Muscle layer of duodenum (tissue), 2 donors: ENCODE measurements around the gene TBX6.

Experiments
- H3K27ac ChIP-seq: one replicate; pipeline ENCODE4 v1.7.0; 2013; ENCODE audit warnings: mild to moderate bottlenecking, low read length
- H3K27me3 ChIP-seq: one replicate; pipeline ENCODE4 v1.7.0; 2013; ENCODE audit warnings: low read depth, mild to moderate bottlenecking, control low read depth, low read length
- H3K36me3 ChIP-seq, 2 donors: one replicate each; pipeline ENCODE4 v1.7.0; 2013; ENCODE audit warnings: low read length in 2 of 2, control low read depth in 1 of 2, mild to moderate bottlenecking in 1 of 2; ENCODE audit not compliant: insufficient read depth in 2 of 2, control insufficient read depth in 1 of 2
- H3K4me1 ChIP-seq, 2 donors: one replicate each; pipeline ENCODE4 v1.7.0; 2013; ENCODE audit warnings: low read length in 2 of 2, mild to moderate bottlenecking in 2 of 2, control low read depth in 1 of 2, moderate library complexity in 1 of 2; ENCODE audit not compliant: insufficient read depth in 2 of 2, control insufficient read depth in 1 of 2
- H3K4me3 ChIP-seq, 2 donors: one replicate each; pipeline ENCODE4 v1.7.0; 2013; ENCODE audit warnings: low read length in 2 of 2, low read depth in 1 of 2, mild to moderate bottlenecking in 1 of 2
- H3K9me3 ChIP-seq, 2 donors: one replicate each; pipeline ENCODE4 v1.7.0; 2013; ENCODE audit warnings: low read length in 2 of 2, control low read depth in 1 of 2, mild to moderate bottlenecking in 1 of 2; ENCODE audit not compliant: control insufficient read depth in 1 of 2
- donor health status: healthy.

TBX6 gene

GRCh38 chr16:30084096-30084815 lies 7.5 kb downstream of the TBX6 start:
- H3K4me1 ChIP-seq = no peaks in the 10 kb centered on the region
- H3K27ac ChIP-seq = no peak overlapping the region
- no peaks in the 10 kb centered on the region for H3K9me3 ChIP-seq
- no peak overlapping the region for H3K4me3 ChIP-seq
- H3K36me3 ChIP-seq = peaks cover 39 to 59% of the 10 kb centered on the region in 2 donors
- no peaks in the 10 kb centered on the region for H3K27me3 ChIP-seq

DNA sequence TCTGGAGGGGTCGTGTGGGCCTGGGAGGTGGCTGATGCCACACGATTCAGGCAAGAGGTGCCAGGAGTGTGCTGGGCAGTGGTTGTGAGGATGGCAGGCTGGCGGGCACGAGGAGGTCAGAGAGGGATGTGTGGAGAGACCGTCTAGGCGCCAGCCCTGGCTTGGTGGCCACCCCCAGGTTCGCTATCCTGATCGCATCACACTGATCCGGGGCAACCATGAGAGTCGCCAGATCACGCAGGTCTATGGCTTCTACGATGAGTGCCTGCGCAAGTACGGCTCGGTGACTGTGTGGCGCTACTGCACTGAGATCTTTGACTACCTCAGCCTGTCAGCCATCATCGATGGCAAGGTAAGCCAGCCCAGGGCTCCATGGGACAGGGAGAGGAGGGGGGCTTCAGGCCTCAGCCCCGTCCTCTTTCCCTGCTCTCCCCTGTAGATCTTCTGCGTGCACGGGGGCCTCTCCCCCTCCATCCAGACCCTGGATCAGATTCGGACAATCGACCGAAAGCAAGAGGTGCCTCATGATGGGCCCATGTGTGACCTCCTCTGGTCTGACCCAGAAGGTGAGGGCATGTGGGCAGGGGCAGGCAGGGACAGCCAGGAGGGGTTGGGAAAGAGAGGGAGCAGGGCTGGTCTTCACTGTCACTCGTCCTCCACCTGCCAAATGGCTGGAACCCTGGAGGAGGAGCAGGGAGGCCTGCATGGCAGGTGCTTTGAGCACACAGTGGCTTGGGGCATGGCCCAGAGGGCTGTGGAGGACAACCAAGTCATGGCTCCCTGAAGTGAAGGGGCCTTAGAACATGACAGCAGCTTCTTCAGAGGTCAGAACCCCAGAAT lies 8.3 kb downstream of the TBX6 start:
- no peaks in the 10 kb centered on the region for H3K27me3 ChIP-seq
- H3K9me3 ChIP-seq = no peaks in the 10 kb centered on the region
- peaks cover 0 to 6% of the 10 kb centered on the region in 2 donors for H3K4me1 ChIP-seq
- no peak overlapping the region for H3K27ac ChIP-seq
- H3K36me3 ChIP-seq = peaks cover 44 to 68% of the 10 kb centered on the region in 2 donors
- no peak overlapping the region for H3K4me3 ChIP-seq

- H3K27me3 ChIP-seq = no peaks in the 10 kb centered on the region
- peaks cover 0 to 14% of the 10 kb centered on the region in 2 donors for H3K4me1 ChIP-seq
- no peak overlapping the region for H3K4me3 ChIP-seq
- H3K27ac ChIP-seq = no peak overlapping the region
- peaks cover 50 to 73% of the 10 kb centered on the region in 2 donors for H3K36me3 ChIP-seq
- no peaks in the 10 kb centered on the region for H3K9me3 ChIP-seq
Observed at GRCh38 chr16:30082545-30083090, 9.1 kb downstream of the TBX6 start.

- H3K4me1 ChIP-seq = peaks cover 12 to 33% of the 10 kb centered on the region in 2 donors
- no peak overlapping the region for H3K27ac ChIP-seq
- H3K9me3 ChIP-seq = no peaks in the 10 kb centered on the region
- H3K36me3 ChIP-seq = peaks cover 46 to 62% of the 10 kb centered on the region in 2 donors
- H3K27me3 ChIP-seq = no peaks in the 10 kb centered on the region
- H3K4me3 ChIP-seq = no peak overlapping the region
Observed at GRCh38 chr16:30079480-30079879, 12.2 kb downstream of the TBX6 start.

- no peaks in the 10 kb centered on the region for H3K9me3 ChIP-seq
- H3K27ac ChIP-seq = no peak overlapping the region
- no peaks in the 10 kb centered on the region for H3K27me3 ChIP-seq
- no peak overlapping the region for H3K4me3 ChIP-seq
- H3K4me1 ChIP-seq = peaks cover 12 to 33% of the 10 kb centered on the region in 2 donors
- peaks cover 42 to 55% of the 10 kb centered on the region in 2 donors for H3K36me3 ChIP-seq
Observed at GRCh38 chr16:30078744-30079143, 13.0 kb downstream of the TBX6 start.

DNA sequence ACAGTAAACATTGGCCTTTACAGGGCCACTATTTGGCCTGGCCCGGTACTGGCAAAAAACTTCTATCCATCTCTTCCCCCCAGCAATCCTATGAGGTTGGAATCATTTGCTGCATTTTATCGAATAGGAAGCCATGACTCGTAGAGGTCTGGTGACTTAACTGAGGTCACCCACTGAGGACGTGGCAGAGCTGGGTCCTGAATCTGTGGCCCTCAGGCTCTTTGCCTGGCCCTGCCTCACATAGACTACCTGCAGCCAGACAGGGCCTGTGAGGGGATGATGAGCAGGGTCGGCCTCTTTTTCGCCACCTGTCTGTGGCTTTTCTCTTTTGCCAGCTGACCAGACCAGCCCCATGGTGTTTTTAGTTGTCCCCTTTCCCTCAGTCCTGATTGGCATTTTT lies 14.1 kb downstream of the TBX6 start:
- no peaks in the 10 kb centered on the region for H3K9me3 ChIP-seq
- peaks cover 12 to 33% of the 10 kb centered on the region in 2 donors for H3K4me1 ChIP-seq
- no peak overlapping the region for H3K4me3 ChIP-seq
- no peaks in the 10 kb centered on the region for H3K27me3 ChIP-seq
- H3K27ac ChIP-seq = no peak overlapping the region
- H3K36me3 ChIP-seq = peaks cover 31 to 44% of the 10 kb centered on the region in 2 donors

GRCh38 chr16:30076276-30076791 lies 15.4 kb downstream of the TBX6 start:
- peaks cover 34 to 46% of the 10 kb centered on the region in 2 donors for H3K36me3 ChIP-seq
- H3K4me3 ChIP-seq = peak overlapping the region; percentile 89 to 91
- peaks cover 12 to 33% of the 10 kb centered on the region in 2 donors for H3K4me1 ChIP-seq
- no peaks in the 10 kb centered on the region for H3K27me3 ChIP-seq
- H3K9me3 ChIP-seq = no peaks in the 10 kb centered on the region
- peak overlapping the region; percentile 86 for H3K27ac ChIP-seq

DNA sequence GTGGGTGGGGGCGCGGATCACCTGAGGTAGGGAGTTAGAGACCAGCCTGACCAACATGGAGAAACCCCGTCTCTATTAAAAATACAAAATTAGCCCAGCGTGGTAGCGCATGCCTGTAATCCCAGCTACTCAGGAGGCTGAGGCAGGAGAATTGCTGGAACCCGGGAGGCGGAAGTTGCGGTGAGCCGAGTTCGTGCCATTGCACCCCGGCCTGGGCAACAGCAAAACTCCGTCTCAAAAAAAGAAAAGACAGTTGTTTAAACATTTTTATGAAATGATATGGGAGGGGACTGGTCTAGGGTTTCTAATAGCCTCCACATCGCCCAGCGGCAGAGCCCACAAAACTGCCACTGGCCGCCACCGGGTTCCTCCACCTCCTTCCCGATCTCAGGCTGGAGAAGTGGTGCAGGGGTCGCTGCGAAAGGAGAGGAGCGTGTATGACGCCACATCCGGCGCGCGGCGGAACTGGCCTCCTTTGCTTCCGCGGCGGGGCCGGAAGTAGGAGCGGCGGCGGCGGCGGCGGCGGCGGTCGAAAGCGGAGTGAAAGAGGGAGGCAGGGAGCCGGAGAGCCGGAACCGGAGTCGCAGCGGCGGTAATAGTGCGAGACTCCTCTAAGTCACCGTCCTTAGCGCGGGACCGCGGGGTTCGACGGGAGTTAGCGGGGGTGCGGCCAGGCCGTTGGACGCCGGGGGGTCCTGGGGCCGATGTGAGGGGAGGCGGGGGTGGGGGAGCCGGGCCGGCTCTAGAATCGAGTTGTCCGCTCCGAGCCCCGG lies 16.0 kb downstream of the TBX6 start, which contains the start of gene PPP4C:
Gene PPP4C (plus strand): TSS at position 492 of the 773 bp plus-strand sequence. CDS start 384 bp downstream, outside the sequence.
- Histone ChIP-seq H3K27me3 (no peaks in the 10 kb centered on the region), H3K4me3 (peak within 1 kb of the TSS; percentile 89 to 91), H3K36me3 (peaks cover 30 to 46% of the 10 kb centered on the region in 2 donors), H3K4me1 (peaks cover 12 to 33% of the 10 kb centered on the region in 2 donors), H3K9me3 (no peaks in the 10 kb centered on the region), H3K27ac (peak within 1 kb of the TSS; percentile 88)

- no peak overlapping the region for H3K4me3 ChIP-seq
- peaks cover 44 to 53% of the 10 kb centered on the region in 2 donors for H3K36me3 ChIP-seq
- peaks cover 22 to 46% of the 10 kb centered on the region in 2 donors for H3K4me1 ChIP-seq
- no peak overlapping the region for H3K27ac ChIP-seq
- no peaks in the 10 kb centered on the region for H3K9me3 ChIP-seq
- no peaks in the 10 kb centered on the region for H3K27me3 ChIP-seq
Observed at GRCh38 chr16:30070490-30070889, 21.2 kb downstream of the TBX6 start.

DNA sequence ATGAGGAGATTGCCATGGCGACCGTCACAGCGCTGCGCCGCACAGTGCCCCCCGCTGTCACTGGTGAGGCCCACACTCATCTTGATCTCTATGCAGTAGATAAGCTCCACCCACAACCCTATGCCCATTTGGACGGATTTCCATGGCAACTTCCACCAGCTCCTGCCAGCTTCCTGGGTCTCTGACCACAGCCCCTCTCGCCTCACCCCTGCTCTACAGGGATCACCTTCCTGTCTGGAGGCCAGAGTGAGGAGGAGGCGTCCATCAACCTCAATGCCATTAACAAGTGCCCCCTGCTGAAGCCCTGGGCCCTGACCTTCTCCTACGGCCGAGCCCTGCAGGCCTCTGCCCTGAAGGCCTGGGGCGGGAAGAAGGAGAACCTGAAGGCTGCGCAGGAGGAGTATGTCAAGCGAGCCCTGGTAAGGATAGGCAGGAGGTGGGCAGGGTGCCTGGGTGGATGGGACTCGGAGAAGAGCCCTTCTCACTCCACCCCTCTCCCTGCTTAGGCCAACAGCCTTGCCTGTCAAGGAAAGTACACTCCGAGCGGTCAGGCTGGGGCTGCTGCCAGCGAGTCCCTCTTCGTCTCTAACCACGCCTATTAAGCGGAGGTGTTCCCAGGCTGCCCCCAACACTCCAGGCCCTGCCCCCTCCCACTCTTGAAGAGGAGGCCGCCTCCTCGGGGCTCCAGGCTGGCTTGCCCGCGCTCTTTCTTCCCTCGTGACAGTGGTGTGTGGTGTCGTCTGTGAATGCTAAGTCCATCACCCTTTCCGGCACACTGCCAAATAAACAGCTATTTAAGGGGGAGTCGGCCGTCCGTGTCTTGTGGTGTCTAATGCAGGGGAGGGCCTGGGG lies 21.9 kb downstream of the TBX6 start:
- Histone ChIP-seq H3K9me3 (no peaks in the 10 kb centered on the region), H3K27ac (no peak overlapping the region), H3K27me3 (no peaks in the 10 kb centered on the region), H3K4me3 (peak overlapping the region in 1 of 2 donors; percentile 39), H3K36me3 (peaks cover 44 to 58% of the 10 kb centered on the region in 2 donors), H3K4me1 (peaks cover 20 to 41% of the 10 kb centered on the region in 2 donors)
